GM19455 (cell line): ENCODE measurements around the gene KRTAP19-3.
"Not testable (repeated sequence)": the region's sequence is repeated elsewhere in the genome, so short reads cannot be mapped to it uniquely, and the experiment has no call there.

ENCODE experiments used
- ATAC-seq: cut with Tn5 transposase; IDR thresholded peaks from one replicate; pipeline ENCODE4 v1.9.1; 2021; ENCODE audit not compliant: unreplicated experiment

KRTAP19-3 gene

GRCh38 chr21:30491963-30492428 lies at the start of gene KRTAP19-3:
KRTAP19-3 (minus strand) TSS chr21:30492013; CDS start chr21:30491957, 56 bp downstream.
- ATAC-seq, result no peak

- ATAC-seq, result no peak
Observed at GRCh38 chr21:30518876-30519275, 27.1 kb upstream of the KRTAP19-3 start.

- no peak for ATAC-seq
Observed at GRCh38 chr21:30515681-30516080, 23.9 kb upstream of the KRTAP19-3 start.

- not testable (repeated sequence) for ATAC-seq
Observed at GRCh38 chr21:30505621-30506205, 13.9 kb upstream of the KRTAP19-3 start.

GRCh38 chr21:30502041-30502440 lies 10.2 kb upstream of the KRTAP19-3 start, which contains the start of gene KRTAP19-5:
KRTAP19-5 (minus strand) TSS chr21:30502141; CDS start chr21:30502090, 51 bp downstream.
- no peak for ATAC-seq

- ATAC-seq, result no peak
Observed at GRCh38 chr21:30497065-30497464, 5.3 kb upstream of the KRTAP19-3 start, which contains the start of gene KRTAP19-4. KRTAP19-4 (minus strand) TSS chr21:30497165; CDS start chr21:30497110, 55 bp downstream.

GRCh38 chr21:30487336-30487735 lies 4.5 kb downstream of the KRTAP19-3 start, which contains the start of gene KRTAP19-2:
KRTAP19-2 (minus strand) TSS chr21:30487436; CDS start chr21:30487348, 88 bp downstream.
- ATAC-seq, result no peak

GRCh38 chr21:30486180-30486579 lies 5.6 kb downstream of the KRTAP19-3 start:
- ATAC-seq, result no peak

GRCh38 chr21:30482130-30482529 lies 9.7 kb downstream of the KRTAP19-3 start:
- ATAC-seq, result no peak

GRCh38 chr21:30480145-30480544 lies 11.7 kb downstream of the KRTAP19-3 start, which contains the start of gene KRTAP19-1:
KRTAP19-1 (minus strand) TSS chr21:30480367; CDS start chr21:30480317, 50 bp downstream.
- ATAC-seq, result no peak

GRCh38 chr21:30479259-30479658 lies 12.6 kb downstream of the KRTAP19-3 start:
- ATAC-seq, result no peak

GRCh38 chr21:30478004-30478403 lies 13.8 kb downstream of the KRTAP19-3 start:
- no peak for ATAC-seq

- ATAC-seq, result no peak
Observed at GRCh38 chr21:30468900-30469714, 22.7 kb downstream of the KRTAP19-3 start.

GRCh38 chr21:30463713-30464112 lies 28.1 kb downstream of the KRTAP19-3 start:
- ATAC-seq, result no peak

GRCh38 chr21:30448514-30448913 lies 43.3 kb downstream of the KRTAP19-3 start:
- ATAC-seq, result no peak

- ATAC-seq, result no peak
Observed at GRCh38 chr21:30447056-30447455, 44.8 kb downstream of the KRTAP19-3 start.

GRCh38 chr21:30444204-30444603 lies 47.6 kb downstream of the KRTAP19-3 start:
- ATAC-seq, result no peak

- no peak for ATAC-seq
Observed at GRCh38 chr21:30443226-30443625, 48.6 kb downstream of the KRTAP19-3 start.
